Ishikawa (cell line): ENCODE data around the gene SPPL2C.

Source experiments
- CEBPB ChIP-seq: IDR thresholded peaks from 2 replicates; pipeline ENCODE4 v1.6.1; 2012
- CREB1 ChIP-seq: IDR thresholded peaks from 2 replicates; pipeline ENCODE4 v1.6.1; 2012; ENCODE audit warnings: low read depth
- EGR1 ChIP-seq: IDR thresholded peaks from 2 replicates; pipeline ENCODE4 v1.6.1; 2012
- EP300 ChIP-seq: IDR thresholded peaks from 2 replicates; pipeline ENCODE4 v1.6.1; 2012; ENCODE audit warnings: borderline replicate concordance
- FOXM1 ChIP-seq: IDR thresholded peaks from 2 replicates; pipeline ENCODE4 v1.6.1; 2012; ENCODE audit warnings: low read depth, borderline replicate concordance
- MAX ChIP-seq: IDR thresholded peaks from 2 replicates; pipeline ENCODE4 v1.6.1; 2012
- NFIC ChIP-seq: IDR thresholded peaks from 2 replicates; pipeline ENCODE4 v1.6.1; 2012
- RAD21 ChIP-seq: IDR thresholded peaks from 2 replicates; pipeline ENCODE4 v1.6.1; 2012; ENCODE audit warnings: low read depth
- REST ChIP-seq: IDR thresholded peaks from 2 replicates; pipeline ENCODE4 v1.6.1; 2012; ENCODE audit warnings: low read depth, mild to moderate bottlenecking
- TAF1 ChIP-seq: IDR thresholded peaks from 2 replicates; pipeline ENCODE4 v1.6.1; 2012; ENCODE audit warnings: low read depth, mild to moderate bottlenecking
- TCF12 ChIP-seq: IDR thresholded peaks from 2 replicates; pipeline ENCODE4 v1.6.1; 2012; ENCODE audit warnings: low read depth
- TEAD4 ChIP-seq: IDR thresholded peaks from 2 replicates; pipeline ENCODE4 v1.6.1; 2012
- USF1 ChIP-seq: IDR thresholded peaks from 2 replicates; pipeline ENCODE4 v1.6.1; 2012
- YY1 ChIP-seq: IDR thresholded peaks from 2 replicates; pipeline ENCODE4 v1.6.1; 2012; ENCODE audit warnings: low read depth
- ZBTB7A ChIP-seq: IDR thresholded peaks from 2 replicates; pipeline ENCODE4 v1.6.1; 2012; ENCODE audit warnings: low read depth

The SPPL2C gene

GRCh38 chr17:45844695-45845375, at the start of gene SPPL2C:
Gene SPPL2C (plus strand): TSS chr17:45844881. CDS start chr17:45844907, 26 bp downstream.
- TF ChIP-seq NFIC (0 out of 2 replicates have a peak, but pooled peaks have one; percentile 13), FOXM1 (no peak)

- TF ChIP-seq MAX, result no peak
- TF ChIP-seq TEAD4, result no peak
- no peak for TF ChIP-seq CREB1
- no peak for TF ChIP-seq FOXM1
- TF ChIP-seq EP300, result no peak
Measured at GRCh38 chr17:45800816-45801215, 43.9 kb upstream of the SPPL2C start.

GRCh38 chr17:45801421-45801820, 43.3 kb upstream of the SPPL2C start:
- TF ChIP-seq YY1, result no peak
- no peak for TF ChIP-seq CREB1
- no peak for TF ChIP-seq FOXM1
- TF ChIP-seq TCF12, result no peak
- TF ChIP-seq TEAD4, result no peak
- TF ChIP-seq CEBPB, result no peak
- TF ChIP-seq TAF1, result no peak
- no peak for TF ChIP-seq USF1
- no peak for TF ChIP-seq NFIC
- TF ChIP-seq EGR1, result no peak
- no peak for TF ChIP-seq MAX

- no peak for TF ChIP-seq EGR1
- no peak for TF ChIP-seq TEAD4
- TF ChIP-seq ZBTB7A, result no peak
- no peak for TF ChIP-seq NFIC
Measured at GRCh38 chr17:45808845-45809244, 35.8 kb upstream of the SPPL2C start.

- TF ChIP-seq YY1, result no peak
- peak; percentile 38 for TF ChIP-seq NFIC
Measured at GRCh38 chr17:45809499-45809898, 35.2 kb upstream of the SPPL2C start.

- TF ChIP-seq NFIC (no peak), RAD21 (peak; percentile 35; the same call in 1 of the 2 replicates)
Measured at GRCh38 chr17:45812102-45812501, 32.6 kb upstream of the SPPL2C start.

- peak; percentile 54 for TF ChIP-seq RAD21
- TF ChIP-seq YY1, result no peak
- TF ChIP-seq TCF12, result no peak
- no peak for TF ChIP-seq EGR1
Measured at GRCh38 chr17:45813048-45813725, 31.5 kb upstream of the SPPL2C start.

- TF ChIP-seq NFIC, result no peak
- TF ChIP-seq REST, result no peak
- TF ChIP-seq TEAD4, result no peak
- no peak for TF ChIP-seq YY1
- TF ChIP-seq EGR1, result no peak
- TF ChIP-seq CREB1, result no peak
- no peak for TF ChIP-seq CEBPB
- no peak for TF ChIP-seq FOXM1
- TF ChIP-seq ZBTB7A, result no peak
- no peak for TF ChIP-seq USF1
- no peak for TF ChIP-seq EP300
- no peak for TF ChIP-seq TCF12
- no peak for TF ChIP-seq MAX
- TF ChIP-seq TAF1, result no peak
- TF ChIP-seq RAD21, result no peak
Measured at GRCh38 chr17:45814622-45815606, 29.8 kb upstream of the SPPL2C start.
